GM04503 (cell line): ENCODE data around the gene ALPI.
"Not testable (repeated sequence)": the region's sequence is repeated elsewhere in the genome, so short reads cannot be mapped to it uniquely, and the experiment has no call there.

ENCODE experiments used
- DNase-seq: peaks from one replicate; pipeline ENCODE4 v3.0.0-alpha.2; 2012; ENCODE audit warnings: low read depth

ALPI gene

GRCh38 chr2:232443047-232443446, 12.9 kb upstream of the ALPI start:
- DNase-seq = not testable (repeated sequence)

- DNase-seq = not testable (repeated sequence)
These were observed 12.1 kb upstream of the ALPI start for GRCh38 chr2:232443669-232444408.

GRCh38 chr2:232444409-232445148, 11.4 kb upstream of the ALPI start:
- no peak for DNase-seq

GRCh38 chr2:232445149-232445885, 10.6 kb upstream of the ALPI start:
- DNase-seq = not testable (repeated sequence)

- DNase-seq = not testable (repeated sequence)
These were observed 9.6 kb upstream of the ALPI start for GRCh38 chr2:232446266-232446777.

- no peak for DNase-seq
These were observed 8.8 kb upstream of the ALPI start for GRCh38 chr2:232447091-232447620.

GRCh38 chr2:232447638-232448303, 8.2 kb upstream of the ALPI start:
- DNase-seq = no peak

- no peak for DNase-seq
These were observed 7.7 kb upstream of the ALPI start for GRCh38 chr2:232448304-232448690.

GRCh38 chr2:232449964-232450363, 6.0 kb upstream of the ALPI start:
- no peak for DNase-seq

GRCh38 chr2:232451645-232452044, 4.3 kb upstream of the ALPI start:
- DNase-seq = not testable (repeated sequence)

- no peak for DNase-seq
These were observed 1.3 kb upstream of the ALPI start for GRCh38 chr2:232454630-232455029.

GRCh38 chr2:232456296-232457120, 555 bp downstream of the ALPI start:
- DNase-seq = no peak

GRCh38 chr2:232457121-232458011, 1.4 kb downstream of the ALPI start:
- no peak for DNase-seq

GRCh38 chr2:232458051-232458660, 2.2 kb downstream of the ALPI start:
- DNase-seq = no peak

- no peak for DNase-seq
These were observed 2.9 kb downstream of the ALPI start for GRCh38 chr2:232458661-232459418.

GRCh38 chr2:232459419-232460035, 3.6 kb downstream of the ALPI start:
- DNase-seq = no peak

- no peak for DNase-seq
These were observed 4.2 kb downstream of the ALPI start for GRCh38 chr2:232460171-232460570.
